ENCODE measurements around the gene MEF2D. TPM values are rescaled to one million over a fixed set of nuclear protein-coding genes. Genes with fewer than 3 reads are reported as not detected.

Gene MEF2D
- total RNA-seq, 1 experiment from 2014 or later: 18.7 TPM

DNA sequence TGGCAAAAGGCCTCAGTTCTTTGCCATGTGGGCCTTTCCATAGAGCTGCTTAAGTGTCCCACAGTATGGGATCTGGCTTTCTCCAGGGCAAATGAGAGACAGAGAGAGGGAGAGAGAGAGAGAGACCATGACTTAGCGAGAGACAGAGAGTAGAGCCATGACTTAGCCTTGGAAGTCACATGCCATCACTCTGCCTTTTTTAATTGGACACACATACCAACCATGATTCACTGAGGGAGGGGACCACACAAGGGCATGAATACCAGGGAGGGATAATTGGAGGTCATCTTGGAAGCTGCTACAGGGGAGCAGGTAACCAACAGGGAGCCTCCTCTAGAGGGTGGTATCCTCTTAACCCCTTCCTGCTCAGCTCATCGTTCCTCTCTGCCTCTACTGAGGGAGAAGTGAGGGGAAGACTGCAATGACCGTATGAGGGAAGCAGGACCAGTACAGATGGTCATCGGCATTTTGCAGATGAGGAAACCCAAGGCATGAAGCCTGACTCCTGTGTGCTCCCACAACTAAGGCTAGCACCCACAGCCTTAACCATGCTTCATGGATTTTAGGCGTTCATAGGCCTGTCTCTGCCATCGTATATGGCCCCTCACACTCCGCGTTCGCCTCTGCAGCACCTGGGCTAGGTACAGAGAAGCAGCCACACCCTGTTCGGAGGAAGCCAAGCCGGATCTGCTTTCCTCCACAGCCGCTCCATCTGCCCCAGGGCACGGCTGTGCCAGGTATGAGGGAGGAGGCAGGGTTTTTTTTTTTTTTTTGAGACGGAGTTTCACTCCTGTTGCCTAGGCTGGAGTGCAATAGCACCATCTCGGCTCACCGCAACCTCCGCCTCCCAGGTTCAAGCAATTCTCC, 38.6 kb downstream of the MEF2D start:
- Mint-ChIP-seq H3K27me3 (ENCODE audit: low read depth) (no peaks in the 10 kb centered on the region; the same call in 1 of the 2 replicates), H3K36me3 (ENCODE audit: insufficient read depth in 1 of 3, low read depth in 3 of 3) (no peaks in the 10 kb centered on the region), H3K9me3 (no peaks in the 10 kb centered on the region), H3K4me1 (peaks cover 39 to 48% of the 10 kb centered on the region in 2 experiments), H3K27ac (no peak overlapping the region), H3K4me3 (no peak overlapping the region)
- no peak overlapping the region for H4K8ac ChIP-seq (replicated peaks; ENCODE audit: insufficient read length, low read depth, low read length)
- no peaks in the 10 kb centered on the region for H3K9me3 ChIP-seq (ENCODE audit: control insufficient read depth, low read depth, low read length)
- no peak overlapping the region for H3K4ac ChIP-seq (ENCODE audit: low read depth, low read length)
- H3K4me2 ChIP-seq (ENCODE audit: insufficient read depth, insufficient read length, low read length): no peak overlapping the region
- H3T11ph ChIP-seq (ENCODE audit: low read length): no peak overlapping the region
- H3K4me1 ChIP-seq (ENCODE audit: insufficient read depth, low read length): peaks cover 2% of the 10 kb centered on the region; the same call in 1 of the 2 replicates
- H3K27ac ChIP-seq (ENCODE audit: insufficient read length, low read depth, low read length): no peak overlapping the region
- no peak overlapping the region for H2BK120ac ChIP-seq (ENCODE audit: low read depth, low read length, poor library complexity, severe bottlenecking)
- no peak overlapping the region for H3K23ac ChIP-seq (ENCODE audit: insufficient read length, low read depth, low read length)
- no peak overlapping the region for H3K56ac ChIP-seq (ENCODE audit: insufficient read length, low read depth, low read length)
- no peak overlapping the region for H3K14ac ChIP-seq (ENCODE audit: insufficient read depth, low read length)
- H3K9ac ChIP-seq (ENCODE audit: extremely low read depth, insufficient read length, low read length): no peak overlapping the region
- no peak overlapping the region for H2BK12ac ChIP-seq (ENCODE audit: insufficient read length, low read depth, low read length)
- no peak overlapping the region for H2AK5ac ChIP-seq (ENCODE audit: insufficient read length, low read length)
- H4K91ac ChIP-seq (ENCODE audit: insufficient read length, low read depth, low read length): no peak overlapping the region
- TF ChIP-seq, protein P1, sequence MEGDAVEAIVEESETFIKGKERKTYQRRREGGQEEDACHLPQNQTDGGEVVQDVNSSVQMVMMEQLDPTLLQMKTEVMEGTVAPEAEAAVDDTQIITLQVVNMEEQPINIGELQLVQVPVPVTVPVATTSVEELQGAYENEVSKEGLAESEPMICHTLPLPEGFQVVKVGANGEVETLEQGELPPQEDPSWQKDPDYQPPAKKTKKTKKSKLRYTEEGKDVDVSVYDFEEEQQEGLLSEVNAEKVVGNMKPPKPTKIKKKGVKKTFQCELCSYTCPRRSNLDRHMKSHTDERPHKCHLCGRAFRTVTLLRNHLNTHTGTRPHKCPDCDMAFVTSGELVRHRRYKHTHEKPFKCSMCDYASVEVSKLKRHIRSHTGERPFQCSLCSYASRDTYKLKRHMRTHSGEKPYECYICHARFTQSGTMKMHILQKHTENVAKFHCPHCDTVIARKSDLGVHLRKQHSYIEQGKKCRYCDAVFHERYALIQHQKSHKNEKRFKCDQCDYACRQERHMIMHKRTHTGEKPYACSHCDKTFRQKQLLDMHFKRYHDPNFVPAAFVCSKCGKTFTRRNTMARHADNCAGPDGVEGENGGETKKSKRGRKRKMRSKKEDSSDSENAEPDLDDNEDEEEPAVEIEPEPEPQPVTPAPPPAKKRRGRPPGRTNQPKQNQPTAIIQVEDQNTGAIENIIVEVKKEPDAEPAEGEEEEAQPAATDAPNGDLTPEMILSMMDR (conservative IDR thresholded peaks at IDR 0.05): peak; percentile 24; the same call in 2 of the 3 replicates
- H2BK20ac ChIP-seq (ENCODE audit: low read depth, low read length, poor library complexity, severe bottlenecking): no peak overlapping the region
- no peak overlapping the region for H3K18ac ChIP-seq (ENCODE audit: insufficient read length, low read depth, low read length)
- H3K23me2 ChIP-seq (ENCODE audit: insufficient read length, low read depth, low read length, poor library complexity, severe bottlenecking): peaks cover 3% of the 10 kb centered on the region
- H4K20me1 ChIP-seq (ENCODE audit: control insufficient read depth, insufficient read depth, insufficient read length): no peaks in the 10 kb centered on the region
- no peak overlapping the region for H2AFZ ChIP-seq (ENCODE audit: low read length)
- no peak for DNase-seq
- no peaks in the 10 kb centered on the region for H3K79me2 ChIP-seq (ENCODE audit: insufficient read depth, low read length)
- no peak overlapping the region for H2BK5ac ChIP-seq (ENCODE audit: insufficient read length, low read length)
- no peaks in the 10 kb centered on the region; the same call in none of the 2 replicates for H3K27me3 ChIP-seq (ENCODE audit: insufficient read depth, low read length)
- no peak overlapping the region for H2BK15ac ChIP-seq (ENCODE audit: low read depth, low read length)
- no CpG with 5 or more reads among the region's 17 CpGs for WGBS (ENCODE audit: extremely low coverage, insufficient read length, low lambda C conversion rate)
- no peaks in the 10 kb centered on the region for H3K79me1 ChIP-seq (ENCODE audit: insufficient read depth, low read depth, low read length, poor library complexity, severe bottlenecking)
- H4K5ac ChIP-seq (ENCODE audit: insufficient read length, low read depth, low read length): no peak overlapping the region
